OCI-LY3 (cell line): Measurements from ENCODE around the gene NEK9.

Experiments used
- EZH2phosphoT487 ChIP-seq: fragments of 200-600 bp; shearing (Covaris generic); IDR thresholded peaks from 2 replicates; pipeline ENCODE4 v1.6.1; 2018; ENCODE audit warnings: antibody characterized with exemption, mixed run types, low read depth
- TF ChIP-seq, protein P1 (sequence below): fragments of 200-600, 300-600 bp; sonication (generic); IDR thresholded peaks from 2 replicates; pipeline ENCODE4 v1.5.1; 2014; ENCODE audit warnings: antibody characterized with exemption, low read length, low read depth

DNA sequence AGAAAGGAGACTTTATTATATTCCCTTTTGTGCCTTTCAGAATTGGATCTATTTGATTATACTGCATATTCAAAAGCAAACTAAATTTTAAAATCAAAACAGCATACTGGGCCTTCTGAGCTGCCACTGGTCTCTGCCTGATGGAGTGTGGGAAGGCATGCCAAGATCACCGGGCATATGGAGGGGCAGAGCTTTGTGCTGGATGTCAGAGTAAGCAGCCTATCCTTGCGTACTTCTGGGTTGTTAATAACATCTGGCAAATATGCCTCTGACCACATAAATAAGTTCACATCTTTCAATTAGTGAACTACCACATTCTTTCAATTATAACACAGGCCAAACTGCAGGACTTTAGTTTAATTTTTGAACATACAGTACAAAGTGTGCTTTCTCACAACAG, 93.9 kb downstream of the NEK9 start:
- TF ChIP-seq, protein P1, sequence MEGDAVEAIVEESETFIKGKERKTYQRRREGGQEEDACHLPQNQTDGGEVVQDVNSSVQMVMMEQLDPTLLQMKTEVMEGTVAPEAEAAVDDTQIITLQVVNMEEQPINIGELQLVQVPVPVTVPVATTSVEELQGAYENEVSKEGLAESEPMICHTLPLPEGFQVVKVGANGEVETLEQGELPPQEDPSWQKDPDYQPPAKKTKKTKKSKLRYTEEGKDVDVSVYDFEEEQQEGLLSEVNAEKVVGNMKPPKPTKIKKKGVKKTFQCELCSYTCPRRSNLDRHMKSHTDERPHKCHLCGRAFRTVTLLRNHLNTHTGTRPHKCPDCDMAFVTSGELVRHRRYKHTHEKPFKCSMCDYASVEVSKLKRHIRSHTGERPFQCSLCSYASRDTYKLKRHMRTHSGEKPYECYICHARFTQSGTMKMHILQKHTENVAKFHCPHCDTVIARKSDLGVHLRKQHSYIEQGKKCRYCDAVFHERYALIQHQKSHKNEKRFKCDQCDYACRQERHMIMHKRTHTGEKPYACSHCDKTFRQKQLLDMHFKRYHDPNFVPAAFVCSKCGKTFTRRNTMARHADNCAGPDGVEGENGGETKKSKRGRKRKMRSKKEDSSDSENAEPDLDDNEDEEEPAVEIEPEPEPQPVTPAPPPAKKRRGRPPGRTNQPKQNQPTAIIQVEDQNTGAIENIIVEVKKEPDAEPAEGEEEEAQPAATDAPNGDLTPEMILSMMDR, result no peak
- TF ChIP-seq EZH2phosphoT487, result no peak
